Measurements from ENCODE around the gene EPHB1.

DNA sequence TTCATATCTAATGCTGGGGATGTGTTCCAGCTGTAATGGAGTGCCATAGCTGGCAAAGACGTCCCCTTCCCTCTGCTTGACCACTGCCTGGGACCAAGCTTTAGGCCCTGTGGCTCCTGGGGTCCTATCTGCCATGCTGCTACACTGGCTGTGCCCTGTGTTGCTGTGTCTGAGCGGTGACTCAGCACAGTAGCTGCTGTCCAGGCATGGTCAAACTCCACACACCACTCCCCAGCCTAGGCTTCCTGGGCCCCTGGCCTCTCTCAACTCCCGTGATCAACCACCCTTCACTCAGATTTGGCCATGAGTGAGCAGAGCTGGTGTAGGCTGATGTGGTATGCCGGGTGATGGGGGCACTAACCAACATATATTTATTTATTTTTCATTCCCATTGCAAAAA, 27.0 kb downstream of the EPHB1 start:
- TF ChIP-seq, protein P1, sequence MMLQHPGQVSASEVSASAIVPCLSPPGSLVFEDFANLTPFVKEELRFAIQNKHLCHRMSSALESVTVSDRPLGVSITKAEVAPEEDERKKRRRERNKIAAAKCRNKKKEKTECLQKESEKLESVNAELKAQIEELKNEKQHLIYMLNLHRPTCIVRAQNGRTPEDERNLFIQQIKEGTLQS (IDR thresholded peaks at IDR 0.05) = no peak
- TF ChIP-seq, protein P2, sequence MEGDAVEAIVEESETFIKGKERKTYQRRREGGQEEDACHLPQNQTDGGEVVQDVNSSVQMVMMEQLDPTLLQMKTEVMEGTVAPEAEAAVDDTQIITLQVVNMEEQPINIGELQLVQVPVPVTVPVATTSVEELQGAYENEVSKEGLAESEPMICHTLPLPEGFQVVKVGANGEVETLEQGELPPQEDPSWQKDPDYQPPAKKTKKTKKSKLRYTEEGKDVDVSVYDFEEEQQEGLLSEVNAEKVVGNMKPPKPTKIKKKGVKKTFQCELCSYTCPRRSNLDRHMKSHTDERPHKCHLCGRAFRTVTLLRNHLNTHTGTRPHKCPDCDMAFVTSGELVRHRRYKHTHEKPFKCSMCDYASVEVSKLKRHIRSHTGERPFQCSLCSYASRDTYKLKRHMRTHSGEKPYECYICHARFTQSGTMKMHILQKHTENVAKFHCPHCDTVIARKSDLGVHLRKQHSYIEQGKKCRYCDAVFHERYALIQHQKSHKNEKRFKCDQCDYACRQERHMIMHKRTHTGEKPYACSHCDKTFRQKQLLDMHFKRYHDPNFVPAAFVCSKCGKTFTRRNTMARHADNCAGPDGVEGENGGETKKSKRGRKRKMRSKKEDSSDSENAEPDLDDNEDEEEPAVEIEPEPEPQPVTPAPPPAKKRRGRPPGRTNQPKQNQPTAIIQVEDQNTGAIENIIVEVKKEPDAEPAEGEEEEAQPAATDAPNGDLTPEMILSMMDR (IDR thresholded peaks at IDR 0.05 in 2 of 3, conservative IDR thresholded peaks at IDR 0.05 in 1 of 3; ENCODE audit: borderline replicate concordance in 1 of 3, insufficient read depth in 1 of 3, low read depth in 2 of 3, low read length in 2 of 3) = no peak
- TF ChIP-seq POLR2A (IDR thresholded peaks at IDR 0.05; ENCODE audit: borderline replicate concordance, extremely low read depth, insufficient read depth, insufficient read length) (no peak), RAD21 (IDR thresholded peaks at IDR 0.05; ENCODE audit: low read depth) (no peak), ELF1 (IDR thresholded peaks at IDR 0.05; ENCODE audit: borderline replicate concordance, low read depth) (no peak)

All from HCT116 (cell line).